Fibroblast of lung (primary cell): ENCODE measurements around the gene SIK3. TPM values are rescaled to one million over a fixed set of nuclear protein-coding genes. Genes with fewer than 3 reads are reported as not detected.

Experiments used
- DNase-seq, 2 donors: peaks; one replicate each; pipeline versions ENCODE4 v3.0.0 to v3.0.0-alpha.2; 2010; ENCODE audit warnings: low read depth in 2 of 2
- H2AFZ ChIP-seq: 2 replicates; pipeline ENCODE4 v1.5.1; 2012; ENCODE audit warnings: low read length, control low read depth, inconsistent platforms
- H3K27ac ChIP-seq: 2 replicates; pipeline ENCODE4 v1.5.1; 2011; ENCODE audit warnings: low read length, control low read depth; ENCODE audit not compliant: insufficient read depth
- H3K27me3 ChIP-seq: 2 replicates; pipeline ENCODE4 v1.5.1; 2011; ENCODE audit warnings: mild to moderate bottlenecking, low read length; ENCODE audit not compliant: control insufficient read depth, insufficient read depth
- H3K36me3 ChIP-seq: 2 replicates; pipeline ENCODE4 v1.5.1; 2011; ENCODE audit warnings: low read length; ENCODE audit not compliant: control insufficient read depth, insufficient read depth
- H3K4me1 ChIP-seq: 2 replicates; pipeline ENCODE4 v1.5.1; 2011; ENCODE audit warnings: low read length; ENCODE audit not compliant: control insufficient read depth, insufficient read depth; ENCODE audit errors: extremely low read depth
- H3K4me2 ChIP-seq: 2 replicates; pipeline ENCODE4 v1.5.1; 2011; ENCODE audit warnings: low read length, control low read depth; ENCODE audit not compliant: insufficient read depth; ENCODE audit errors: extremely low read depth
- H3K4me3 ChIP-seq, 4 experiments: fragments of 200-600 bp in 1 of 4; sonication (generic) in 1 of 4; replicated peaks in 1 of 4; 2 replicates each; pipeline ENCODE4 v1.5.1; 2011 to 2016; ENCODE audit warnings: low read length in 4 of 4, low read depth in 3 of 4, mild to moderate bottlenecking in 3 of 4, control low read depth in 2 of 4, inconsistent platforms in 1 of 4, mixed read lengths in 1 of 4; ENCODE audit not compliant: insufficient read depth in 1 of 4; ENCODE audit errors: control extremely low read depth in 1 of 4
- H3K79me2 ChIP-seq: 2 replicates; pipeline ENCODE4 v1.5.1; 2012; ENCODE audit warnings: mild to moderate bottlenecking, low read length, inconsistent platforms; ENCODE audit not compliant: control insufficient read depth, insufficient read depth
- H3K9ac ChIP-seq: 2 replicates; pipeline ENCODE4 v1.5.1; 2011; ENCODE audit warnings: mild to moderate bottlenecking, low read length, control low read depth; ENCODE audit not compliant: insufficient read depth
- H3K9me3 ChIP-seq: 2 replicates; pipeline ENCODE4 v1.5.1; 2012; ENCODE audit warnings: low read depth, low read length; ENCODE audit not compliant: control insufficient read depth, insufficient read depth
- H4K20me1 ChIP-seq: 2 replicates; pipeline ENCODE4 v1.5.1; 2011; ENCODE audit warnings: low read length; ENCODE audit not compliant: control insufficient read depth, insufficient read depth; ENCODE audit errors: extremely low read depth
- EZH2 ChIP-seq: IDR thresholded peaks from 2 replicates; pipeline ENCODE4 v1.5.1; 2012; ENCODE audit warnings: low read length, control low read depth, mild to moderate bottlenecking; ENCODE audit errors: missing control alignments
- polyA plus RNA-seq, 2 donors: library from polyadenylated mRNA; depleted of rRNA in 1 of 2; stranded (reverse) in 1 of 2; unstranded in 1 of 2; fragments of >200 nt; gene quantifications; 2 replicates each; pipeline ENCODE4 v1.2.1, GENCODE V29; 2011 to 2012; ENCODE audit warnings: missing spikeins in 1 of 2
- total RNA-seq: library from RNA; depleted of rRNA; stranded (reverse); fragments of >200 nt; gene quantifications from 2 replicates; pipeline ENCODE4 v1.2.1, GENCODE V29; 2014
- TF ChIP-seq, protein P1 (sequence below), 2 donors: IDR thresholded peaks in 1 of 2; conservative IDR thresholded peaks in 1 of 2; 1 replicate in 1 of 2; 2 replicates in 1 of 2; pipeline ENCODE4 v1.5.1; 2011 to 2012; ENCODE audit warnings: low read length in 2 of 2, control low read depth in 1 of 2, inconsistent platforms in 1 of 2, low read depth in 1 of 2, mild to moderate bottlenecking in 1 of 2

SIK3 gene
- total and polyA plus RNA-seq, 2 donors (not counting 1 experiment from before 2014, with no cell fraction given) = 7.1 to 22.8 TPM

DNA sequence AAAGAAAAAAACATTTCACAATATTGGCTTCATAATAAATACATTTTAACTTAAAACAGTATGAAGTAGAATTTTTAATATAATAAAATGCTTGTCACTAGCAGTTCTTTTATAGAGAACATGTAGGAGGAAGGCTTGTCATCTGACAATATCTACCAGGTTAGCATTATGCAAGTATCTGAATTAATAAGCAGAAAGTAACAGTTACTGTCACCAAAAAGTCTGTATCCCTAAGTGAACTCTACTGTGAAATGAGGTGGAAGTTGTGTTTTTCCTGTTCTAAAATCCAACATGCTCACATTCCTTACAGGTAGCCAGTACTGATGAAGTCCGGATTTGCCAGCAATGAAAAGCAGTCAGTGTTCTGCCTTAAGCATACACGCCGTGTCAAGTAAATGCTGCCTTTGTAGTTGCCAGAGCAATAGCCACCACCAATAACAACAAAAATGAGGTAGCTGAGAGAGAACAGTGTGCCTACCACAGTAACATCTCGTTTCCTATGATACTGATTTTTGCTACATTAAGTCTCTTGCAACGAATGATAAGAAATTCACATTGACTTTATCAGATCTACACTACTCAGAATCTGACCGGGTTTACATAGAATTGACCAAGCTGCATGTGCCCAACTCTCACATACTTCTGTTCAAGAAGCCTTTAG lies 95.5 kb downstream of the SIK3 start:
- TF ChIP-seq, protein P1, sequence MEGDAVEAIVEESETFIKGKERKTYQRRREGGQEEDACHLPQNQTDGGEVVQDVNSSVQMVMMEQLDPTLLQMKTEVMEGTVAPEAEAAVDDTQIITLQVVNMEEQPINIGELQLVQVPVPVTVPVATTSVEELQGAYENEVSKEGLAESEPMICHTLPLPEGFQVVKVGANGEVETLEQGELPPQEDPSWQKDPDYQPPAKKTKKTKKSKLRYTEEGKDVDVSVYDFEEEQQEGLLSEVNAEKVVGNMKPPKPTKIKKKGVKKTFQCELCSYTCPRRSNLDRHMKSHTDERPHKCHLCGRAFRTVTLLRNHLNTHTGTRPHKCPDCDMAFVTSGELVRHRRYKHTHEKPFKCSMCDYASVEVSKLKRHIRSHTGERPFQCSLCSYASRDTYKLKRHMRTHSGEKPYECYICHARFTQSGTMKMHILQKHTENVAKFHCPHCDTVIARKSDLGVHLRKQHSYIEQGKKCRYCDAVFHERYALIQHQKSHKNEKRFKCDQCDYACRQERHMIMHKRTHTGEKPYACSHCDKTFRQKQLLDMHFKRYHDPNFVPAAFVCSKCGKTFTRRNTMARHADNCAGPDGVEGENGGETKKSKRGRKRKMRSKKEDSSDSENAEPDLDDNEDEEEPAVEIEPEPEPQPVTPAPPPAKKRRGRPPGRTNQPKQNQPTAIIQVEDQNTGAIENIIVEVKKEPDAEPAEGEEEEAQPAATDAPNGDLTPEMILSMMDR (conservative IDR thresholded peaks at IDR 0.05 in 1 of 2, IDR thresholded peaks at IDR 0.05 in 1 of 2; ENCODE audit: low read depth in 1 of 2, low read length in 2 of 2) = no peak
- no peak for TF ChIP-seq EZH2
- H3K79me2 ChIP-seq = peaks cover 3% of the 10 kb centered on the region
- H3K9ac ChIP-seq = no peak overlapping the region

DNA sequence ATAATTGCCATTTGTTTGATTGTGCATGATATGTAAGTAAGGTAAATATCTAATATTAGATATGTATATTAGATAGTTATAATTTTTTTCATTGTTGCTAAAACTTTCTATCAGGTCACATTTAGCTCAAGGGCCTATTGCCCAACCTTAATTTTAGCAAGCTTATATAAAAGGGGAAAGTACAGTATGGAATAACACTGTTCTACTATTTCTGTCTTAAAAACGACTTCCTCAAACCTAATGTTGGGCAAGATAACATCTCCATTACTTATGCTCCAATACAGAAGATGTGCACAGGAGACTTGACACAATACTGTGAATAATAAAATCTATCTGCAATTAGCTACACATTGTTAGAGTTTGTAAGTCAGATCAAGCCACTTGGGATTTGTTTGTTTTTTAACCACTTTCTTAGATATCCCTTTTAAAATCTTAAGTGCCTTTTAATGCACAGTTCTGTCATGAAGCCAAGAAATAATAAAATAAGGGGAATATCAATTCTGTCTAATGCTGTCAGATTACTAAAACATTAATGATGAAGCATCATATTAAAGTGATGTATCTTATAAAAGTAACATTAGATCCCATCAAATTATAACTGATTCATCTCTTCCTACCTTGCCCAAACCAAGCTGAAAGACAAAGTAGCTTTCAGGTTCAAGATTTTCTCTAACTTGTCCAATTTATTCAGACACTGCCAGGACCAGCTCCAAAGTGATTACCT lies 98.1 kb downstream of the SIK3 start:
- Histone ChIP-seq H3K4me3 (no peak overlapping the region), H3K36me3 (no peaks in the 10 kb centered on the region), H3K79me2 (peaks cover 4% of the 10 kb centered on the region), H2AFZ (no peak overlapping the region), H4K20me1 (no peaks in the 10 kb centered on the region), H3K4me2 (no peak overlapping the region), H3K27ac (no peak overlapping the region), H3K9me3 (no peaks in the 10 kb centered on the region), H3K27me3 (no peaks in the 10 kb centered on the region), H3K4me1 (no peaks in the 10 kb centered on the region), H3K9ac (no peak overlapping the region)
- TF ChIP-seq, protein P1 (conservative IDR thresholded peaks at IDR 0.05 in 1 of 2, IDR thresholded peaks at IDR 0.05 in 1 of 2; ENCODE audit: low read depth in 1 of 2, low read length in 2 of 2) = no peak
- no peak for TF ChIP-seq EZH2
- DNase-seq = no peak

More for the DNA sequence above, 95.5 kb downstream of the SIK3 start:
- H3K36me3 ChIP-seq = no peaks in the 10 kb centered on the region
- H3K27me3 ChIP-seq = no peaks in the 10 kb centered on the region
- H3K4me2 ChIP-seq = no peak overlapping the region
- no peaks in the 10 kb centered on the region for H4K20me1 ChIP-seq
- H3K27ac ChIP-seq = no peak overlapping the region
- no peak for DNase-seq
- no peak overlapping the region for H2AFZ ChIP-seq
- H3K4me1 ChIP-seq = no peaks in the 10 kb centered on the region
- no peaks in the 10 kb centered on the region for H3K9me3 ChIP-seq
- H3K4me3 ChIP-seq = no peak overlapping the region

DNA sequence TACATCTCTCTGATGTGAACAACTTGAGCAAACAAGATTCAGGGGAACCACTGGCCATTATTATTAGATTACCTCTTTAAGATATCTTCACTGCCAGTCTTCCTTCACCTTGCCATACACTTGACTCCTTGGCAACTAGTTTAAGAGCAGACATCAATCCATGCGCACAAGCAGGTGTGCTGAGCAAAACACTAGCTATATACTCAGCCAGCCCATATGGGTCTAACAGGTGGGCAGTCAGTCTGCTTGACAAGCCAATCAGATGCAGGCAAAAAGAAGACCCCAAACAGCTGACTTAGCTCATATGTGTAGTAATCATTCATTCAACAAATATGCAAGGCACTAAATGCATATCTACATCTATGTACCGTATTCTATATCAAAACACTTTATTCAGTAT lies 101.2 kb downstream of the SIK3 start:
- H3K9ac ChIP-seq = no peak overlapping the region
- no peaks in the 10 kb centered on the region for H3K4me1 ChIP-seq
- no peaks in the 10 kb centered on the region for H3K9me3 ChIP-seq
- no peak overlapping the region for H3K4me3 ChIP-seq
- no peaks in the 10 kb centered on the region for H3K36me3 ChIP-seq
- H3K27ac ChIP-seq = no peak overlapping the region
- no peak for DNase-seq
- H3K79me2 ChIP-seq = peaks cover 3% of the 10 kb centered on the region
- TF ChIP-seq, protein P1 (conservative IDR thresholded peaks at IDR 0.05 in 1 of 2, IDR thresholded peaks at IDR 0.05 in 1 of 2; ENCODE audit: low read depth in 1 of 2, low read length in 2 of 2) = no peak
- no peak for TF ChIP-seq EZH2
- no peak overlapping the region for H2AFZ ChIP-seq
- H4K20me1 ChIP-seq = no peaks in the 10 kb centered on the region
- H3K27me3 ChIP-seq = no peaks in the 10 kb centered on the region
- H3K4me2 ChIP-seq = no peak overlapping the region
